GM19438 (cell line): ENCODE measurements around the gene IRF4.
"Not testable (repeated sequence)": the region's sequence is repeated elsewhere in the genome, so short reads cannot be mapped to it uniquely, and the experiment has no call there.

ENCODE experiments used
- ATAC-seq: cut with Tn5 transposase; IDR thresholded peaks from one replicate; pipeline ENCODE4 v1.9.1; 2021; ENCODE audit warnings: low read depth; ENCODE audit not compliant: unreplicated experiment

The IRF4 gene

DNA sequence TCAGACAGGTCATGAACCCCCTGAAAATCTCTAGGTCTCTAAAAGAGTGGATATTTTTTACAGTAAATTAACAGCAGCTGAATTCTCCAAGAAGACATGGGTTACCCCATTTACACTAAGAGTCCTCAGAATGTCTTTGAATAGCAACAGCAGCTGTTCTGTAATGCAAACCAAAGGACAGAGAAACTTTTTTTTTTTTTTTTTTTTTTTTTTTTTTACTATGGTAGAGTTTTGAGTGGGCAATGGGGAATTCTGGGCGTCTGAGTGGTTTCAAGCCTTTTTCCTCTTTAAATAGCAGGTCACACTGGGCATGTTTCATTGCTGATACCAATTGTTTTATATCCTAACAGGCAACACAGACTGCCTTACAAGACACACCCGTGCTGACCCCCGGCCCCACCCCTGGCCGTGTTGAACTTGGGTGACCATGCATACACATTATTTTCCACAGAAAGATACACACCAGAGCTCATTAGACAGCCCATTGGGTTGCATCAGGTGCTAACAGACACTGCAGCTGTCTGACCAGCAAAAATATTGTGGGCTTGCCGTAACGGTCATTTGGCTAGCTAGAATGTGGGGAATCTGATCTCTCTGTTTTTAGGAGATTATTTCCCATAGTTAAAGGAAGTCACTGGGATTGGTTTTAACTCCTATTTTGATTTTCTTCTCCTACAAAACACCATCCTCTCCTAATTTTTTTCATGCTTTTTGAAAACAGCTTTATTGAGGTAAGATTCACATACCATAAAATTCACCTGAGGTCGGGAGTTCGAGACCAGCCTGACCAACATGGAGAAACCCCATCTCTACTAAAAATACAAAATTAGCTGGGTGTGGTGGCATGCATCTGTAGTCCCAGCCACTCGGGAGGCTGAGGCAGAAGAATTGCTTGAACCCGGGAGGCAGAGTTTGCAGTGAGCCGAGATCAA lies 26.7 kb upstream of the IRF4 start:
- ATAC-seq: no peak

DNA sequence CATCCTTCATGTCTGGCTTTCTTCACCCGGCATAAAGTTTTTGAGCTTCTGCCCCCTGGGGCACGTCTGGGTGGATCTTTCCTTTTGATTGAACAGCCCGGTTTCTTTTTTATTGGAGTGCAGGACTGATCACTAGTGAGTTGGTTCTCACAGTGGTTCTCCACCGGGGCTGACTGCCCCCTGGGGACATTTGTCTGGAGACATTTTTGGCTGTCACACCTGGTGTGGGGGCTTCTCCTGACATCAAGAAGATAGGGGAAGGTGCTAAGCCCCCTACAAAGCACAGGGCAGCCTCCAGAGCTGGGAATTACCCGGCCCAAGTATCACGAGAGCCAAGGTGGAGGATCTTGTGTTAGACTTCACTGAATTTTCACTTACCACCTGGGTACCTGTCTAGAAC lies 25.7 kb upstream of the IRF4 start:
- no peak for ATAC-seq

DNA sequence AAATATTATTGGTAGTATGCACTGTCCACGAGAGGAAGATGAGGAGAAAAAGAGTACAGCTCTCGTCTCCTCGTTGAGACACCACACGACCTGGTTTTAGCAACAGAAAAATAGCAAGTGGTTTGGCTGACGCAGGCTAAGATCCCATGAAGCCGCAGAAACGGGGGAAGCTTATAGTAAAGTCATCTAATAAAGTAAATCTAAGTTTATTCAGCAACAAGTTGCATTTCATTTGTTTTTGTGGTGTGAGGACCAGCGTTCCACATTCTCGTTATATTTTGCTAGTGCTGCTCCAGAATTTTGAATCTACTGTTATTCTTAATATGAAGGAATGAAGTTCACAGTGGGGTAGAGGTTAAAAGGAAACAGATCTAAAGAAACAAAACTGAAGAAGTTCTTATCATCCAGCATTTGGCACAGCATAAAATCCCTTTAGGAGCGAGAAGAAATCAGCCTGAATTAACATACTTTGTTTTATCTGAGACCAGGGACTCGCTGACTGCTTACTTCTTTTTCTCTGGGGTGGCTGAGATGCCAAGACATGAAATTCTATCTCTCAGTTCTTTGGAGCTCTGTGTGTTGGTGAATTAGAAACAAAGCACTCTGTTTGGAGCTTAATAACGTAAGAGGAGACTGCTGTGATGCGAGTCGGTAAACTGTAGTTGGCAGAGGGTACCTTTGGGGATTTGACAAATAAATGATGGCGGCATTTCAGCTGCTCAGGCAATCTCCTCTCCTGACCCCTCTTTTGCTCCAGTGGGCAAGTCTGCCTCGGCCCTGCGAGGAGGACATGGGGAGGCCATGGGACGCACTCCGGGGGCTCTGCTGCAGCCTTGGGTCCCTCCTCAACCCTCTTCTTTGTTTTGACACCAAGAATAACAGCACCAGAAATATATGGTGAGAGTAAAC lies 24.9 kb upstream of the IRF4 start:
- no peak for ATAC-seq

DNA sequence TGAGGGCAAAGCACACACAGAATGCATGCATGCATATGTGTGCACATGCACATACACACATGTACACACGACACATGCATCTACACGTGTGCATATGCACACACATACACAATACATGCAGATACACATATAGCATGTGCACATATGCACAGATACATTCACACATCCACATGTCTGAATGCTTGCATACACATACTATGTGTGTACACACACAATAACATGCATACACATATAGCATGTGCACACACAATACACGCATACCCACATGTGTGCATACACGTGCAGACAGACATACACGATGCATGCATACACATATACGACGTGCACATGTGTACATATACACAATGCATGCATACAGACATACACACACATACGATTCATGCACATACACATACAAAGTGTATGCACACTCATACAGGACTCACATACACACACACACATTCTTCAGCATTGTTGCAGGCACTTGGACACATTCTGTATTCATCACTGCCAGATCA lies 24.2 kb upstream of the IRF4 start:
- ATAC-seq: no peak

DNA sequence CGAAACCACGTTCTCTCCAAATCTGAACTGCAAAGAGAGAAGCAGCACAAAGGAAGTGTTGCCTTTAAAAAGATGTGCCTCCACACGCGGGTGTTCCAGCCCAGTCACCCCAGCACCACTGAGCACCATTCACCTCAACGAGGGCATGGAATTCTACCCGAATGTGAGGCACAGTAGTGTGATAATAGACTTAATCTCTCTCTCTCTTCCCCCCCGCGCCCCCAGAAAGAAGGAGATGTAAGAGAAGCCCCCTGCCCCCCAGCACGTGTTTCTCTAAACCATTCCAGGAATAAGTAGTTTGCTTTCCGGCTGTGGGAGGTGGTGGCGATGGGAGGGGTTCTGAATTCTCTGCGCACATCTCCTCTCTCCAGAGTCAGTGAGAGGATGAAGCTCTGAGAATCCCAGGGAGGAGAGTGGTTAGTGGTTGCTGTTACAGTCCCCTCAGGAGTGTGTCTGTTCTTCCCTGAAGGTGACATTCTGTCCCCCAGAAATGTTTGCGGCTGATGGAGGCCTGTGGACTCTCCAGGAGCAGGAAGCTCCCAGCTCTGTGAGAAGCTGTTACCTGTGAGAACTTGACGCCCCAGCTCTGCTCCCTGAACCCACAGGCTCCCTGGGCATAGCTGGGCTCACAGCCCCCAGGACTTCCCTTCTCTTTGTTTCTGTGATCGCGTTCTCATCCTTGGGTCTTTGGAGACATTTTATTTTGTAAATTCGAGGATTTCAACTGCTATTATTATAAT lies 23.5 kb upstream of the IRF4 start:
- ATAC-seq: no peak

DNA sequence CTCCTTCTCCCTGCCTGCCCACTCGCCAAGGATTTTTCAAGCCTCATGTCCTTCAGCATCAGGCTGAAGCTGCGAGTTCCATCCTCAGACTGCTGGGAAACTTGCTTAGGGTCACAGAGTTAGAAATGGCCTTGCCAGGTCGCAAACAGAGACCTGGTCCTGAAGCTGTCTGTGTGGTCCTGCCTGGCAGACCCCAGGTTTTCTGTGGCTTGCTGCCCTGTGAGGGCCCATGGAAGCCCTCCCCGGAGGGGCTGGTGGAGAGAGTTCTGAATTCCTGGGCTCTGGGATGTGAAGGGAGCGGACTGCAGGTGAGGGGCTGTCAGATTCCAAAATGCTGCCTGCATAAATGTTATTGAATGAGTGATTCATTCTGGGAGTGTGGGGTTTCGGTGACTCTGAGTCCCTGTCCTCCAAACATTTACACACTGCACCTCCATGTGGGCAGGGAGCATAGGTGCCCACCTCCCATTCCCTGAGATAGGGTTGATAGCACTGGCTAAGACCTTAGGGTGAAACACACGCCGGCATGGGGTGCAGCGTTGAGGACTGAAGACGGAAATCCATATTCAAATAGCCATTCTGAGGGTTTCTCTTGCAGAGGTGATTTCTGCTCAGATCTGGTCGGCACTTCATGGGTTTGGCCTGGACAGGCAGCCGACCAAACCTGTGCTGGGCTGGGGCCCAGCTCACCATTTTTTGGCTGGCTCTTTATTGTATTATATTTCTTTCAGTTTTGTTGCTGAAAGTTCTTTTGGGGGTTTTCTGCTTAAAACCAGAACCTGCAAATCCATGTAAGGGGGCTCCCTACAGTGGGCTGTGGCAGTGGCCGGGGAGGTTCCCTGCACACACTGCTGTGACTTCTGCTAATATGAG lies 21.8 kb upstream of the IRF4 start:
- ATAC-seq: no peak

DNA sequence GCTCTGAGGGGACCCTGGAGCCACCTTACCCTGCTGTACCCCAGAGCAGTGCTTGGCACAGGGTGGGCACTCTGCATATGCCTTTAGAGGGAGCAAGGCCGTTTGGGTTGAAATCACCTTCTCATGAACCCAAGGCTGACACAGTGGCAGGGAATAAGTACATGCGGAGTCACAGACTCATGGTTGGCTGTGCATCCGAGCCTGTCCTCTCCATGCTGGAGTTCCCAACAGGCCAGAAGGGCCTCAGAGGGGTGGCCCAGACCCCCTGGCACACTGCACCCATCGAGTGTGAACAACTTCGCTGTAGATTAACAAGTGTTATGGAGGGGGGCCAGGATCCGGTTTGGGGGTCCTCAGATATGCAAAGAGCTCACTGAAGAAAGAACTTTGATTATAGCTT lies 21.0 kb upstream of the IRF4 start:
- ATAC-seq: no peak

DNA sequence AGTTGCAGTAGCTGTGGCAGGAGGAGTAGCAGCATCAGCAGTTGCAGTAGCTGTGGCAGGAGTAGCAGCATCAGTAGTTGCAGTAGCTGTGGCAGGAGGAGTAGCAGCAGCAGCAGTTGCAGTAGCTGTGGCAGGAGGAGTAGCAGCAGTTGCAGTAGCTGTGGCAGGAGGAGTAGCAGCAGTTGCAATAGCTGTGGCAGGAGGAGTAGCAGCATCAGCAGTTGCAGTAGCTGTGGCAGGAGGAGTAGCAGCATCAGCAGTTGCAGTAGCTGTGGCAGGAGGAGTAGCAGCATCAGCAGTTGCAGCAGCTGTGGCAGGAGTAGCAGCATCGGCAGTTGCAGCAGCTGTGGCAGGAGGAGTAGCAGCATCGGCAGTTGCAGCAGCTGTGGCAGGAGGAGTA lies 19.7 kb upstream of the IRF4 start:
- ATAC-seq: not testable (repeated sequence)

DNA sequence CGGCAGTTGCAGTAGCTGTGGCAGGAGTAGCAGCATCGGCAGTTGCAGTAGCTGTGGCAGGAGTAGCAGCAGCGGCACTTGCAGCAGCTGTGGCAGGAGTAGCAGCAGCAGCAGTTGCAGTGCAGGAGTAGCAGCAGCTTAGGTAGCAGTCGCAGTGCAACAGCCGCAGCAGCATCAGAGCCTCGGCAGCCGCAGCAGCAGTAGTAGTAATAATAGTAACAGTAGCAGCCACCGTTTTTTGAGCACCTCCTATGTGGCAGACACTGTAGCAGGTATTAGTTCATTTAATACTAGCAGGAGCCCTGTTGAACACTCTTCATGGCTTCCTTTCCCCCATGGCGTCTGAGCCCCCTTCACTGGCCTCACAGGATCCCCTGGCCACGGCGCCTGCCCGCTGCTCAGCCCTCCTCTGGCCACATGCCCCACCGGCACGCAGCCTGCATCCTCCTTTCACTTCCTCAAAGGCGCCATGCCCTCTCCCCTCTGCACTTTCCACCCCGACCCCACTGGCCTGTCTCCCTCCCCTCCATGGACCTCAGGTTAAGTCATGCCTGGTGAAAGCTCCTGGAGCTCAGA lies 19.1 kb upstream of the IRF4 start:
- ATAC-seq: peak; percentile 61

DNA sequence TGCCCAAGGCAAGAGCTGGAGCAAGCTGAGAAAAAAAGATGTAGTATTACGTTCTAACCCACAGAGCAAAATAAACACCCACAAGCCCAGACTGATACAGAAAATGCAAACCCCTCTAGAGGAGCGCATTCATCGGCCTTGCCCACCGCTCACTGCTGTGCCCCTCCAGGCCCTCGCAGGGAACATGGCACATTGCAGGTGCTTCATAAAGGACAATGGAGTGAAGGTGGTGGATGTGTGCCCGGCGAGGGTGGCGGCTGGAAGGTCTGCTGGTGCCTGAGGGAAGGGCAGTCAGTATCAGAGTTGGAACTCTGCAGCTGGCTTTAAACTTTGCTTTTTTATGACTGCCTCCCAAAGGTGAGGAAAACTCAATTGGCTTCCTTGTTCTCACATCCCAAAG lies 18.5 kb upstream of the IRF4 start:
- no peak for ATAC-seq

DNA sequence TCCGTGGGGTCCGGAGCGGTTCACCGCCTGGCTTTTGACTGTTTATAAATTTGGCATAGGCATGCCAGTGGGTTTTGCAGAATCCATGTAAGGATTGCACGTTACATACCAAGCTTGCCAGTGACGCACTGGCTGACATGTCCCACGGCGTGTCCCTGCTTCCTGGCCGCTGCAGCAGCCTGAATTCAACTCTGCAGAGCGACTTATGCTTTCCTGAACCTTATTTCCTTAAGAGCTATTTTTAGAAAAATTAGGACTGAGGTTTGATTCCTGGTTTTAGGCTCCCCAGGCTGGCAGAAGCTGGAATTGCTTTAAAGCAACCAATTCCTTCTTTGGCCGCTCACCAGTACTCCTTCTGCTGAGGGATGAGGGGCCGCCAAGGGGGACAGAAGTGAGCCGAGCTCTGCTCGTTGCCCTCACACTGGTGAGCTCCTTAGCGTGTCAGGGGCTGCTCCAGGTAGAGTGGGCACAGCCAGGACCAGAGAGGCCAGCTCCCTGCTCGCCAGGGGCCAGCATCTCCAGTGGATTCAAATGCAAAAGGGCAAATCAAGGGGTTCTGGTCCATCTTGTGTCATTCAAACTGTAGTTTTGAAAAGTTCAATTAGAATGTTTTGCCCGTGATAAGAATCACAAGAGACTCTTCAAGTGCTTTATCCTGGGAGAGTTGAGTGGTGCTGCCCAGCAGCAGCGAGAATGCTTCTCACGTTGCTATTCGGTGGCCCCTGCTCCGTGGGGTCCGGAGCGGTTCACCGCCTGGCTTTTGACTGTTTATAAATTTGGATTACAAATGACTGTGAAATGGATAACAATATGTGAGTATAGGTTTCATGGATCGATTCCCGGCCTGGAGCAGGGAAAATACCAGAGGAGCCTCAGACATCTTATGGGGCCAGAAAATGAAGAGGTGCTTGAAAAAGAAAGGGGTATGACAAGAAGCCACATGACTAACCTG lies 17.5 kb upstream of the IRF4 start:
- ATAC-seq: no peak

DNA sequence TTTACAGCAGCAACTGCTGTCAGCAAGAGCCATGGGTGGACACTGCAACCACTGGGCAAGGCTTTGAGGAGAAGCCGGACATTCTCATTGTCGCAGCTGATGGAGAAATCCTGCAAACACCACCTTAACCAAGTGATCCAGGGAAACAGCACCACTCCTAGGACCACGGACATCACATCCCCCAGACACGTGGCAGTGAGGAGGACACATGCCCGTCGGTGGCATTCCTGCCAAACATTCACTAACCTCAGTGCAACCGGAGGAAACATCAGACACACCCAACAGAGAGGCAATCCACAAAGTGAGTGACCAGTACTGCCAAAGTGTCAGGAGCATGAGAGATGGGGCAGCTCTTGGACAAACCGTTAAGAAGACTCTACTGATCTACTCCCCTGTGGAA lies 16.6 kb upstream of the IRF4 start:
- ATAC-seq: no peak

DNA sequence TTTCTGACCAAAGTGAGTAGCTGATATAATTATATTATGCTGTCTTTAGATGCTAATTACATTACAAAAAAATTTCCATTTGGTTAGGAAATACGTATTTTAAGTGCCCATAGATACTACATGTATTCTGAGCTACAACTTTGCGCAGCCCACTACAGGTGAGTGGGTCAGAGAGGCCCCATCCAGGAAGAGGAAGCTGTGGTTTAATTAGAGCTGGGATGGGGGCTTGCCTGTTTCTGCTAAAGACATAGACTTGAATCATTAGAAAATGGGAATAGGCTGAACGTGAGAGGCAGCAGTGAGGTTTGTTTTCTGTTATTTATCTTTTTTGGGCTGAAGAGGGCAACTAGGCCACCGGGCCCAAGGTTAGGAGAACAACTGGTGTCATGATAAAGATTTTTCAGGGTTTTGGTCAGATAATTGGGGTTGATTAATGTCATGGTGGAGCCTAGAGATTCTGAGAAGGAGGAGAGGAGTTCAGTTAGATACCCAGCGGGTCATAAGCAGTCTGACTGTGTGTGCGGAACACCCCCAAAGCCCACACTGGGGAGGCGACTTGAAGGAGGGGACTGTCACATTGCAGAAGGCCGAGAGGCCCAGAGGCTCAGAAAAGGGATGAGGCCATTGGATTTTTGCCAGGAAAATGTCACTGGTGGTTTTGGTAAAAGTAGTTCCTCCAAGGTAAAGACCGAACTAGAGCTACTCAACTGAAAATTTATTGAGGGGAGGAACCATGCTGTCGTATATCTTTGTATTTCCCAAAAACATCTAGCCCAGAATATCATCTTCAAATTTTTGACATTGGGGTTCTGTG lies 14.5 kb upstream of the IRF4 start:
- ATAC-seq: no peak

DNA sequence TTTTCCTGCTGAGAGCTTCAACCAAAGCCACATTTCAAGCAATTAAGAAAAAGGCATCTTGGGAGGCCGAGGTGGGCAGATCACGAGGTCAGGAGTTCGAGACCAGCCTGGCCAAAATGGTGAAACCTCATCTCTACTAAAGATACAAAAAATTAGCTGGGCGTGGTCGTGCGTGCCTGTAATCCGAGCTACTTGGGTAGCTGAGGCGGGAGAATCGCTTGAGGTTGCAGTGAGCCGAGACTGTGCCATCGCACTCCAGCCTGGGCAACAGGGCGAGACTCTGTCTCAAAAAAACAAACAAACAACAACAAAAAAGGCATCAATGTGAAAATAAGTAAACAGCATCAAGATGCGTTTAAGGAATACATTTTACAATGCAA lies 13.9 kb upstream of the IRF4 start:
- not testable (repeated sequence) for ATAC-seq

DNA sequence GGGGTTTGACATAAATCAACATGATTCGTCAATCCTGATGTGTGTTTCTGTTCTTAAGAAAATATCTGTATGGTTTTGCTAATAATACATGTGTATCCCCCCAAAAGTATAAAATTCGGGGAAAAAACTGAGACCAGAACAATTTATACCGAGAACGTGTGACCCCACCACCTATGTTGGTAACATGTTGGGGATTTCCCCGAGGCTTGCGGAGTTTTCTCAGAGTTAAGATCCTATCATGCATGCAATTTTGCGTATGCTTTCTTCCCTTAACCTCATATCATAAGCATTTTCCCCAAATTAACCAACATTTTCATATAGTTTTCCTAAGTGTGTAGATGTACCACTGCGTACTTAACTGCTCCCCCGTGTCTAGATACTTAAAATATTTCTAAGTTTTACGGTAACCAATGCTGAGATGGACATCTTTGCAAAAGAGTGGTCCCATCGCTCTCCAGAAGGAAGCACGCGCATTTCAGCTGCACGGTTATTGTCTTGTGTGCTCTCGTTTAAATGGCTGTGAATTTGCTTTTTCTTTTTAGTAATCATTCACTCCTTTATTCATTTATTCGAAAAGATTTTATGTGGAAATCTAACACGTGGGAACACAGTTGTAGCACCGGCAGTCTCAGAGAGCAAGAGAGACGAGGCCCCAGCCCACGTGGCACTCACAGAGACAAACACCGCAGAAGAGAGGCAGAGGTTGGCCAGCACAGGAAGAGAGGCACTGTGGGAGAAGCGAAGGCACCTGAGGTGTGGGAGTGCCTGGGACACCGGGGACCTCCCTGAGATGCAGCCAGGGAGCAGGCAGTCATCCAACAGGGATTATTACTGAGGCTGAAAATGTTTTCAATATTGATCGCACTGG lies 13.2 kb upstream of the IRF4 start:
- no peak for ATAC-seq

DNA sequence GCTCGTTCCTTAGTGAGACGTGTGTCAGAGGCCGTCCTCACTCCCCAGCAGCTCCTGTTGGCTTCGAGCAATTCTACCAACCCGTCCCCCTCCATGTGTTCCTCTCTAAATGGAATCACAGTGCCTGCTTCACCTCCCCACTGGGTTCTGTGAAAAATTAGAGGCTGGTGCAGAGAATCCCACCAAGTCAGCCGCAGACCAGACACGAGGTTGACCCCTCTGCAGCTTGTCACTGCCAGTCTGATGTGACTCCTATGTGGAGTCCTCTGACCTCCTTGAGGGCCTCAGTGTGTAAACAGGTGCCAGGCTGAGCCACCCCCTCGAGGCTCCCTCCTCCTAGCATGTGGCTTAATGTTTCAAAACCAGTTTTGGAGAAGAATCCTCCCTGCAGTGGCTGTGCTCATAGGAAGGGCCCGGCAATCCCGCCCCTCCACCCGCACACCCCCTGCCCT lies 12.6 kb upstream of the IRF4 start:
- ATAC-seq: no peak
